ENCODE results near the gene NTPCR.

- TF ChIP-seq REST (IDR thresholded peaks at IDR 0.05; ENCODE audit: insufficient read depth in 1 of 2, low read depth in 2 of 2, low read length in 1 of 2) (no peak), CTCF (IDR thresholded peaks at IDR 0.05) (no peak)
These were observed 40.7 kb upstream of the NTPCR start for GRCh38 chr1:232909752-232910151.

All from Panc1 (cell line).